ENCODE measurements around the gene ATAD3B. TPM values are rescaled to one million over a fixed set of nuclear protein-coding genes. Genes with fewer than 3 reads are reported as not detected.
A peak's percentile ranks its signal among the peaks of the same experiment; 100 is the strongest.

Gene ATAD3B
- polyA plus RNA-seq, 3 donors = 2.3 to 23.3 (median 2.3) TPM

DNA sequence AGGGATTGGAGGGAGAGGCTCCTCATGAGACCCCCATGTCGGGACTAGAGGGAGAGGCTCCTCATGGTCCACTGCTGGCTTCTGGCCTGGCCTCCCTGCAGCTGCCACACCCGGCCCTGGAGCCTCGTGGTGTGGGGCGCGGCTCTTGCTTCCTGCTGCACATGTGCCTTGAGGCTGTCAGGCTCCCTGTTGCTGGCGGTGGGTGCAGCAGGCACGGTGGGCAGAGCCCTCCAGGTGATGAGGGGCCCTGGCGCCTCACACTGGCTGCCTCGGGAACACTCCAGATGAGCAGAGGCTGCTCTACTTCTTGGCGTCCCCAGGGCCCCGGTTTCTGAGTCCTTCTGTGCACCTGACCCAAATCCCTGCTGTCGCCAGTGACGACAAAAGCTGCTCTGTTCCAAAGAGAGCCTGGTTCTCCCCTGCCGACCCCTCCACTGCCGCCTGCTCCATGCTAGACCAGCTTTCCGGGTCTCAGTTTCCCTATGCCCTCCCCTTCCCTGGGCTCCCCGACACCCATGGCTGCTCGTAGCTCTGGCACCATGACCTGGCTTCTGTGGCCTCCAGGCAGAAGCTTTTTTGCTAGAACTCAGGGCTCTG lies 9.7 kb upstream of the ATAD3B start:
- Histone ChIP-seq H3K4me3 (replicated peaks in 1 of 3; ENCODE audit: low read depth in 2 of 3, low read length in 3 of 3) (no peak overlapping the region), H3K9ac (ENCODE audit: insufficient read depth, low read length, poor library complexity, severe bottlenecking) (no peak overlapping the region), H4K20me1 (ENCODE audit: insufficient read depth, low read length) (no peaks in the 10 kb centered on the region), H3K27ac (ENCODE audit: low read depth in 1 of 2, low read length in 2 of 2) (no peak overlapping the region), H2AFZ (ENCODE audit: insufficient read depth, low read depth, low read length, poor library complexity, severe bottlenecking) (no peak overlapping the region), H3K36me3 (replicated peaks in 1 of 2; ENCODE audit: control insufficient read depth in 1 of 2, insufficient read depth in 2 of 2, low read length in 2 of 2) (no peaks in the 10 kb centered on the region), H3K4me1 (ENCODE audit: control insufficient read depth in 1 of 2, insufficient read depth in 2 of 2, low read length in 2 of 2) (no peaks in the 10 kb centered on the region), H3K27me3 (ENCODE audit: control insufficient read depth in 2 of 2, insufficient read depth in 2 of 2, low read length in 2 of 2) (peaks cover 0 to 6% of the 10 kb centered on the region in 2 donors), H3K4me2 (replicated peaks; ENCODE audit: extremely low read depth, low read length, poor library complexity, severe bottlenecking) (no peak overlapping the region), H3K79me2 (ENCODE audit: insufficient read depth, low read length) (no peaks in the 10 kb centered on the region), H3K9me3 (replicated peaks in 1 of 2; ENCODE audit: control insufficient read depth in 1 of 2, insufficient read depth in 1 of 2, low read length in 2 of 2) (no peaks in the 10 kb centered on the region)
- WGBS (ENCODE audit: insufficient coverage) = 75% methylated on average over 16 of the region's 18 CpGs
- TF ChIP-seq, protein P1, sequence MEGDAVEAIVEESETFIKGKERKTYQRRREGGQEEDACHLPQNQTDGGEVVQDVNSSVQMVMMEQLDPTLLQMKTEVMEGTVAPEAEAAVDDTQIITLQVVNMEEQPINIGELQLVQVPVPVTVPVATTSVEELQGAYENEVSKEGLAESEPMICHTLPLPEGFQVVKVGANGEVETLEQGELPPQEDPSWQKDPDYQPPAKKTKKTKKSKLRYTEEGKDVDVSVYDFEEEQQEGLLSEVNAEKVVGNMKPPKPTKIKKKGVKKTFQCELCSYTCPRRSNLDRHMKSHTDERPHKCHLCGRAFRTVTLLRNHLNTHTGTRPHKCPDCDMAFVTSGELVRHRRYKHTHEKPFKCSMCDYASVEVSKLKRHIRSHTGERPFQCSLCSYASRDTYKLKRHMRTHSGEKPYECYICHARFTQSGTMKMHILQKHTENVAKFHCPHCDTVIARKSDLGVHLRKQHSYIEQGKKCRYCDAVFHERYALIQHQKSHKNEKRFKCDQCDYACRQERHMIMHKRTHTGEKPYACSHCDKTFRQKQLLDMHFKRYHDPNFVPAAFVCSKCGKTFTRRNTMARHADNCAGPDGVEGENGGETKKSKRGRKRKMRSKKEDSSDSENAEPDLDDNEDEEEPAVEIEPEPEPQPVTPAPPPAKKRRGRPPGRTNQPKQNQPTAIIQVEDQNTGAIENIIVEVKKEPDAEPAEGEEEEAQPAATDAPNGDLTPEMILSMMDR (IDR thresholded peaks at IDR 0.05) = no peak
- H3K36me3 Mint-ChIP-seq = no peaks in the 10 kb centered on the region
- H3K4me1 Mint-ChIP-seq = no peaks in the 10 kb centered on the region
- H3K27me3 Mint-ChIP-seq (ENCODE audit: low read depth in 3 of 3) = peaks cover 6 to 27% (median 16%) of the 10 kb centered on the region in 3 donors
- no peak overlapping the region for H3K4me3 Mint-ChIP-seq
- intact Hi-C loops (cut with micrococcal nuclease) = no loop called here
- DNase-seq = no peak
- peaks cover 0 to 6% (median 0%) of the 10 kb centered on the region in 7 donors for H3K9me3 Mint-ChIP-seq
- no peak overlapping the region for H3K27ac Mint-ChIP-seq

DNA sequence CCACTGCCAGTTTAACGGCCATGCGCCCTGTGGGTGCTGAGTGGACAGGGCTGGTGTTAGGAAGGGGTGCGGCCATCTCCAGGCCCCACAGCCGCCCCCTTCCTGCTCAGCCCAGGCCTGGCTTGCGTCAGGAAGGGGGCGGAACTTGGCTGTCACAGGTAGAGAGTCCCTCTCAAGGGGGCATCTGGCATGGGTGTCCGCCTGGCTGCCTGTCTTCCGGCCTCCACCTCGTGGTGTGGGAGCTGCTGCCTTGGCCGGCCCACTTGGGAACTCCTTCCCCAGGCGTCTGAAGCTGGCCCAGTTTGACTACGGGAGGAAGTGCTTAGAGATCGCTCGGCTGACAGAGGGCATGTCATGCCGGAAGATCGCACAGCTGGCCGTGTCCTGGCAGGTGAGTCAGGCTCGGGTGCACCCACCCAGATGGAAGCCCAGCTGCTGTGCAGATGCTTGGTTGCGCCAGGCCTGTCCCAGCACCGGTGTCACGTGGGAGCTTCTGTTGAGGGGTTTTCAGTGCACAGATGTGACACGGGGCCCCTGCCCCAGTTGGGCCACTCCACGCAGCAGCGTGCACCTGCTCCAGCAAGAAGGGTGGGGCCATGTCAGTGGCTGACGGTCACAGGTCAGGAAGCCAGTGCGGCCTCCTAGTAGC lies 9.1 kb upstream of the ATAD3B start:
- no peak for DNase-seq
- no peaks in the 10 kb centered on the region for H3K36me3 Mint-ChIP-seq
- H3K27me3 Mint-ChIP-seq (ENCODE audit: low read depth in 3 of 3) = peaks cover 6 to 29% (median 16%) of the 10 kb centered on the region in 3 donors
- H3K4me1 Mint-ChIP-seq = no peaks in the 10 kb centered on the region
- peaks cover 0 to 8% (median 0%) of the 10 kb centered on the region in 7 donors for H3K9me3 Mint-ChIP-seq
- intact Hi-C loops (cut with micrococcal nuclease) = no loop called here
- H3K4me3 ChIP-seq (replicated peaks in 1 of 3; ENCODE audit: low read depth in 2 of 3, low read length in 3 of 3) = no peak overlapping the region
- no peaks in the 10 kb centered on the region for H3K36me3 ChIP-seq (replicated peaks in 1 of 2; ENCODE audit: control insufficient read depth in 1 of 2, insufficient read depth in 2 of 2, low read length in 2 of 2)
- no peak overlapping the region for H2AFZ ChIP-seq (ENCODE audit: insufficient read depth, low read depth, low read length, poor library complexity, severe bottlenecking)
- H3K9ac ChIP-seq (ENCODE audit: insufficient read depth, low read length, poor library complexity, severe bottlenecking) = no peak overlapping the region
- TF ChIP-seq, protein P1 (IDR thresholded peaks at IDR 0.05) = no peak
- H3K27ac ChIP-seq (ENCODE audit: low read depth in 1 of 2, low read length in 2 of 2) = no peak overlapping the region
- H3K4me3 Mint-ChIP-seq = peak overlapping the region; percentile 48 to 51
- no peaks in the 10 kb centered on the region for H3K79me2 ChIP-seq (ENCODE audit: insufficient read depth, low read length)
- WGBS (ENCODE audit: insufficient coverage) = 73% methylated on average over 26 of the region's 26 CpGs
- no peaks in the 10 kb centered on the region for H3K9me3 ChIP-seq (replicated peaks in 1 of 2; ENCODE audit: control insufficient read depth in 1 of 2, insufficient read depth in 1 of 2, low read length in 2 of 2)
- H3K4me2 ChIP-seq (replicated peaks; ENCODE audit: extremely low read depth, low read length, poor library complexity, severe bottlenecking) = no peak overlapping the region
- peak overlapping the region in 1 of 7 donors; percentile 46 for H3K27ac Mint-ChIP-seq
- no peaks in the 10 kb centered on the region for H3K4me1 ChIP-seq (ENCODE audit: control insufficient read depth in 1 of 2, insufficient read depth in 2 of 2, low read length in 2 of 2)
- no peaks in the 10 kb centered on the region for H4K20me1 ChIP-seq (ENCODE audit: insufficient read depth, low read length)
- H3K27me3 ChIP-seq (ENCODE audit: control insufficient read depth in 2 of 2, insufficient read depth in 2 of 2, low read length in 2 of 2) = peaks cover 0 to 6% of the 10 kb centered on the region in 2 donors

Measured in CD14-positive monocyte (primary cell).